K562 (cell line): ENCODE measurements around the gene SELENOF. TPM values are rescaled to one million over a fixed set of nuclear protein-coding genes. Genes with fewer than 3 reads are reported as not detected.
"Not testable (repeated sequence)": the region's sequence is repeated elsewhere in the genome, so short reads cannot be mapped to it uniquely, and the experiment has no call there.

Experiments used
- ATAC-seq: fragments of 200-7000 bp; cut with Tn5 transposase; 3 replicates; pipeline ENCODE4 v1.9.1; 2020; ENCODE audit warnings: moderate library complexity
- BruUV-seq: library from RNA; stranded (reverse); fragments of 400-500 nt; replicated peaks from 2 replicates; lab custom pipeline; 2021; lab: Mats Ljungman, UMichigan
- CTCF ChIA-PET: fragments of 300-600 bp; formaldehyde crosslinking; extraction: SDS; loops from one replicate; lab custom pipeline; 2021; ENCODE audit warnings: low intra/inter-chr PET ratio; lab: Yijun Ruan, JAX
- POLR2A ChIA-PET: fragments of 300-600, 350-650 bp; sonication (Branson Sonifier 250); formaldehyde crosslinking; extraction: SDS; loops from one replicate; lab custom pipeline; 2021; ENCODE audit warnings: antibody characterized with exemption, inconsistent platforms; lab: Yijun Ruan, JAX
- DNase-seq, 4 experiments: peaks; one replicate each; pipeline versions ENCODE4 v3.0.0 to v3.0.0-alpha.2; 2011 to 2018; ENCODE audit warnings: low spot score in 3 of 4, mixed read lengths in 3 of 4; ENCODE audit errors: extremely low read depth in 1 of 4
- FAIRE-seq: peaks from 2 replicates; lab custom pipeline; 2011; peaks lifted over from hg19 to GRCh38; lab: Jason Lieb, UNC
- H2AFZ ChIP-seq: 2 replicates; pipeline ENCODE4 v1.6.0; 2011; ENCODE audit warnings: low read depth, low read length, control low read depth, inconsistent platforms
- H3K27ac ChIP-seq: fragments of 200-600 bp; 3 replicates; pipeline ENCODE4 v1.8.0; 2011; ENCODE audit warnings: low read depth, mild to moderate bottlenecking, control low read depth, inconsistent platforms, low read length, moderate library complexity, mixed read lengths; ENCODE audit errors: extremely low read depth
- H3K27me3 ChIP-seq, 2 experiments: fragments of 300-600 bp in 1 of 2; 2 replicates in 1 of 2; 3 replicates in 1 of 2; pipeline versions ENCODE4 v1.6.0 to v1.8.0; 2011; ENCODE audit warnings: inconsistent platforms in 2 of 2, low read length in 2 of 2, mild to moderate bottlenecking in 1 of 2, mixed read lengths in 1 of 2, moderate library complexity in 1 of 2; ENCODE audit not compliant: control insufficient read depth in 2 of 2, insufficient read depth in 2 of 2
- H3K36me3 ChIP-seq: fragments of 300-600 bp; 3 replicates; pipeline ENCODE4 v1.8.0; 2011; ENCODE audit warnings: mild to moderate bottlenecking, low read length, inconsistent platforms; ENCODE audit not compliant: control insufficient read depth, insufficient read depth
- H3K4me1 ChIP-seq, 2 experiments: fragments of 200-600 bp in 1 of 2; replicated peaks in 1 of 2; 2 replicates in 1 of 2; 3 replicates in 1 of 2; pipeline versions ENCODE4 v1.5.1 to v1.8.0; 2011; ENCODE audit warnings: inconsistent platforms in 2 of 2, low read length in 2 of 2, mild to moderate bottlenecking in 1 of 2, mixed read lengths in 1 of 2, moderate library complexity in 1 of 2; ENCODE audit not compliant: control insufficient read depth in 2 of 2, insufficient read depth in 2 of 2
- H3K4me2 ChIP-seq: 2 replicates; pipeline ENCODE4 v1.6.1; 2011; ENCODE audit warnings: low read length, control low read depth, inconsistent platforms, mixed read lengths; ENCODE audit not compliant: insufficient read depth
- H3K4me3 ChIP-seq: fragments of 200-600 bp; sonication (generic), shearing (Covaris generic); 2 replicates; pipeline ENCODE4 v1.5.1; 2016; ENCODE audit warnings: control low read depth, inconsistent platforms
- H3K79me2 ChIP-seq: fragments of 200-600 bp; 3 replicates; pipeline ENCODE4 v1.8.0; 2011; ENCODE audit warnings: low read length, inconsistent platforms; ENCODE audit not compliant: control insufficient read depth, insufficient read depth
- H3K9ac ChIP-seq, 2 experiments: 2 replicates each; pipeline versions ENCODE4 v1.6.0 to v1.6.1; 2011; ENCODE audit warnings: low read depth in 2 of 2, low read length in 2 of 2, control low read depth in 1 of 2, inconsistent platforms in 1 of 2, mild to moderate bottlenecking in 1 of 2, mixed read lengths in 1 of 2; ENCODE audit not compliant: insufficient read depth in 1 of 2
- H3K9me1 ChIP-seq: one replicate; pipeline ENCODE4 v1.6.0; 2011; ENCODE audit warnings: inconsistent platforms, mild to moderate bottlenecking, low read length, moderate library complexity; ENCODE audit not compliant: control insufficient read depth, insufficient read depth
- H3K9me3 ChIP-seq: replicated peaks from 2 replicates; pipeline ENCODE4 v1.5.1; 2011; ENCODE audit warnings: low read depth, low read length, inconsistent platforms; ENCODE audit not compliant: control insufficient read depth, insufficient read depth
- H4K20me1 ChIP-seq: replicated peaks from 2 replicates; pipeline ENCODE4 v1.6.1; 2011; ENCODE audit warnings: low read length, inconsistent platforms, mixed read lengths; ENCODE audit not compliant: control insufficient read depth, insufficient read depth
- CBFB ChIP-seq: sonication (generic); formaldehyde crosslinking; IDR thresholded peaks from 2 replicates; pipeline ENCODE4 v1.4.0; 2020; ENCODE audit warnings: mild to moderate bottlenecking, missing genetic modification reagents
- IRF2 ChIP-seq: sonication (generic); formaldehyde crosslinking; IDR thresholded peaks from 2 replicates; pipeline ENCODE4 v1.8.1; 2022; ENCODE audit warnings: mild to moderate bottlenecking, missing genetic modification reagents
- PRPF4 ChIP-seq: fragments of 200-400 bp; formaldehyde crosslinking; IDR thresholded peaks from one replicate; pipeline ENCODE4 v1.6.1; 2017; ENCODE audit warnings: low read length, low read depth, mild to moderate bottlenecking; ENCODE audit not compliant: insufficient read depth, poor library complexity, severe bottlenecking
- ZNF75A ChIP-seq: fragments of 450-650 bp; formaldehyde crosslinking; IDR thresholded peaks from 2 replicates; pipeline ENCODE4 v1.4.0; 2020; ENCODE audit warnings: mild to moderate bottlenecking
- WGBS: fragments of 100-300 bp; shearing (Covaris generic); methylation state at CpG from one replicate; pipeline ENCODE4 v1.1.6; 2016; ENCODE audit warnings: low coverage, mixed read lengths; ENCODE audit not compliant: insufficient coverage; ENCODE audit errors: missing lambda C conversion rate; 5-methylcytosine and 5-hydroxymethylcytosine counted together
- in situ Hi-C: fragments of 300-500 bp; cut with MboI; formaldehyde crosslinking; loops from 4 replicates; pipeline ENCODE4 v1.15.0; 2018; ENCODE audit warnings: inconsistent platforms, mixed read lengths
- intact Hi-C: fragments of 100-400 bp; cut with micrococcal nuclease; formaldehyde crosslinking; loops from 2 replicates; pipeline ENCODE4 v1.14.2; 2022
- polyA plus RNA-seq, 8 experiments: library from polyadenylated mRNA; depleted of rRNA in 4 of 8; stranded (reverse) in 5 of 8; unstranded in 3 of 8; fragments of >200 nt; fragmentation: Nextera tagmentation in 2 of 8; fragmentation: Illumina TruSeq in 1 of 8; extraction: Ambion mirVana in 2 of 8; extraction: Trizol in 1 of 8; gene quantifications; 2 replicates each; pipeline versions ENCODE4 v1.2.1 to v1.2.3, GENCODE V29; 2011 to 2014; ENCODE audit warnings: inconsistent platforms in 1 of 8, missing spikeins in 1 of 8
- total RNA-seq, 7 experiments: library from RNA; depleted of rRNA in 6 of 7; stranded (reverse); fragments of >200 nt in 6 of 7; fragmentation: Illumina TruSeq in 2 of 7; extraction: Trizol in 2 of 7; gene quantifications; 2 replicates each; pipeline versions ENCODE4 v1.2.1 to v1.2.3, GENCODE V29; 2011 to 2021; ENCODE audit warnings: low replicate concordance in 1 of 7

The SELENOF gene
- total and polyA plus RNA-seq, 9 of the 15 experiments (the other 6 are each of a cell fraction or from before 2014, with no cell fraction given) = 115 to 394 (median 215) TPM

GRCh38 chr1:86821956-86822355, 92.0 kb downstream of the SELENOF start (continued):
- TF ChIP-seq PRPF4 (no peak), IRF2 (no peak), ZNF75A (CRISPR knock-in tag) (no peak), CBFB (CRISPR knock-in tag) (no peak)

GRCh38 chr1:86819970-86820369, 94.0 kb downstream of the SELENOF start:
- H3K79me2 ChIP-seq, POLR2A ChIA-PET, H3K4me1 ChIP-seq, FAIRE-seq, CTCF ChIA-PET, H3K9ac ChIP-seq, BruUV-seq, ATAC-seq, H3K27me3 ChIP-seq, H3K27ac ChIP-seq, H2AFZ ChIP-seq, H3K9me1 ChIP-seq, H3K4me2 ChIP-seq, intact Hi-C loops, H3K36me3 ChIP-seq, H4K20me1 ChIP-seq, H3K9me3 ChIP-seq, H3K4me3 ChIP-seq, in situ Hi-C loops, DNase-seq: not testable (repeated sequence)
- 23% methylated on average over 4 of the region's 5 CpGs for WGBS
